ENCODE measurements around the gene IL17RE.
A peak's percentile ranks its signal among the peaks of the same experiment; 100 is the strongest.
"Not testable (repeated sequence)": the region's sequence is repeated elsewhere in the genome, so short reads cannot be mapped to it uniquely, and the experiment has no call there.

IL17RE gene

GRCh38 chr3:9890249-9891071 lies 12.2 kb upstream of the IL17RE start, which contains the start of gene JAGN1:
JAGN1 (plus strand) TSS chr3:9890610; CDS start chr3:9890723, 113 bp downstream.
- Histone ChIP-seq H3K9me3 (no peaks in the 10 kb centered on the region), H3K4me1 (ENCODE audit: control insufficient read depth in 1 of 2, insufficient read depth in 1 of 2, low read depth in 1 of 2, low read length in 1 of 2) (peaks cover 10 to 16% of the 10 kb centered on the region in 2 experiments), H3K36me3 (peaks cover 12% of the 10 kb centered on the region), H3K4me3 (ENCODE audit: low read depth in 1 of 2, low read length in 1 of 2) (peak within 1 kb of the TSS; percentile 92 to 99), H3K27ac (peak within 1 kb of the TSS; percentile 86), H3K27me3 (no peaks in the 10 kb centered on the region)
- no peak for TF ChIP-seq CTCF (IDR thresholded peaks at IDR 0.05)

- Histone ChIP-seq H3K36me3 (peaks cover 12% of the 10 kb centered on the region), H3K27ac (peak overlapping the region; percentile 86), H3K4me3 (ENCODE audit: low read depth in 1 of 2, low read length in 1 of 2) (peak overlapping the region; percentile 92 to 99), H3K9me3 (no peaks in the 10 kb centered on the region), H3K4me1 (ENCODE audit: control insufficient read depth in 1 of 2, insufficient read depth in 1 of 2, low read depth in 1 of 2, low read length in 1 of 2) (peaks cover 10 to 16% of the 10 kb centered on the region in 2 experiments), H3K27me3 (no peaks in the 10 kb centered on the region)
- no peak for TF ChIP-seq CTCF (IDR thresholded peaks at IDR 0.05)
Measured at GRCh38 chr3:9891072-9891622, 11.5 kb upstream of the IL17RE start.

GRCh38 chr3:9893739-9894138 lies 8.9 kb upstream of the IL17RE start:
- H3K4me1 ChIP-seq (ENCODE audit: control insufficient read depth in 1 of 2, insufficient read depth in 1 of 2, low read depth in 1 of 2, low read length in 1 of 2): peaks cover 10 to 16% of the 10 kb centered on the region in 2 experiments
- H3K9me3 ChIP-seq: no peaks in the 10 kb centered on the region
- H3K27me3 ChIP-seq: no peaks in the 10 kb centered on the region
- H3K27ac ChIP-seq: no peak overlapping the region
- no peak for TF ChIP-seq CTCF (IDR thresholded peaks at IDR 0.05)
- no peak overlapping the region for H3K4me3 ChIP-seq (ENCODE audit: low read depth in 1 of 2, low read length in 1 of 2)
- peaks cover 12% of the 10 kb centered on the region for H3K36me3 ChIP-seq

GRCh38 chr3:9895715-9896114 lies 6.9 kb upstream of the IL17RE start:
- H3K4me3 ChIP-seq (ENCODE audit: low read depth in 1 of 2, low read length in 1 of 2); H3K27me3 ChIP-seq; H3K9me3 ChIP-seq; H3K27ac ChIP-seq: not testable (repeated sequence)
- Histone ChIP-seq H3K4me1 (ENCODE audit: control insufficient read depth in 1 of 2, insufficient read depth in 1 of 2, low read depth in 1 of 2, low read length in 1 of 2) (peaks cover 5 to 12% of the 10 kb centered on the region in 2 experiments), H3K36me3 (peaks cover 12% of the 10 kb centered on the region)

GRCh38 chr3:9896755-9897407 lies 5.8 kb upstream of the IL17RE start:
- H3K4me1 ChIP-seq (ENCODE audit: control insufficient read depth in 1 of 2, insufficient read depth in 1 of 2, low read depth in 1 of 2, low read length in 1 of 2); H3K27me3 ChIP-seq; H3K27ac ChIP-seq; H3K9me3 ChIP-seq; H3K4me3 ChIP-seq (ENCODE audit: low read depth in 1 of 2, low read length in 1 of 2): not testable (repeated sequence)
- H3K36me3 ChIP-seq: peaks cover 12% of the 10 kb centered on the region

GRCh38 chr3:9897408-9898372 lies 5.0 kb upstream of the IL17RE start:
- no peak for TF ChIP-seq CTCF (IDR thresholded peaks at IDR 0.05)
- H3K9me3 ChIP-seq: no peaks in the 10 kb centered on the region
- peaks cover 11% of the 10 kb centered on the region for H3K36me3 ChIP-seq
- H3K27me3 ChIP-seq: no peaks in the 10 kb centered on the region
- no peak overlapping the region for H3K27ac ChIP-seq
- H3K4me3 ChIP-seq (ENCODE audit: low read depth in 1 of 2, low read length in 1 of 2): no peak overlapping the region
- peaks cover 9 to 11% of the 10 kb centered on the region in 2 experiments for H3K4me1 ChIP-seq (ENCODE audit: control insufficient read depth in 1 of 2, insufficient read depth in 1 of 2, low read depth in 1 of 2, low read length in 1 of 2)

Measured in neutrophil (primary cell).